ENCODE results near the gene KLF9.

KLF9 gene

DNA sequence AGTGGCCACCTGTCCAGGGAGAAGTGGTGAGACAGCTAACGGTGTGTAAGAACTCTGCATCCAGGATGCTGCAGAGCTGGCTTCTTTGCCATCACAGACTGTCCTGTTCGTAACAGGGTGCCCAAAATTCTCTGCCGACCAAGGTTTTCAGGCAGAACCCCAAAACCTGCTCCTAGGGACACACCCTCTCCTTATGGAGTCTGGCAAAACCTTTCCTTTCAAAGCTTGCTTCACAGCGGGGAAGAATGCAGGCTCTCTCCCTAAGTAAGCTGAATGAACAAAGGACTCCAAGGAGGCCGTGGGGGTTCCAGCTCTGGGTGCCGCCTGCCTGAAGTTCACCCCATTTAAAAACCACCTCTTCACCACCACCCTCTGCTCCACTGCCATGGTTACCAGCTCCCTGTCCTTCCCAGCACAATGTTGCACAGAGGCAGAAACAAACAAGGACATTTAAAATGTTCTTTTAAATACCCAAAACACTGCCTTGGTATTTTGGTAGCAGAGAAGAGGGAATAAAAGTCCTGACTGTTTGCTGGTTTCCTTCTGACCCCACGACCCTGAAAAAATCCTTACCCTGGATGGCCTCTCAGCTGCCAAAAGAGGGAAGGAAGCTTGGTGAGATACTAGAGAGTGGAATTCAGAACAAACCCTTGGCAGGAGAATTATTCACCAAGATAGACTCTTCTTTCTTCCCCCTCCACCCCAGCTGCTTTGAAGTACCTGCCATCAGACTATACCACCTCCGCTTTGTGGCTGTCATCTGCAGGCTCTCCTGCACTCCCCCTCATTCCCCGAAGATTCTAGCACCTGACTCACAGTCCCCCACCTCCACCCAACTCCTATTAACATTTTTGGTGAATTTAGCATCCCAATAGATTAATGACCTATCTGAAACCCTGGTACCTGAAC, 7.1 kb upstream of the KLF9 start:
- DNase-seq, result no peak

DNA sequence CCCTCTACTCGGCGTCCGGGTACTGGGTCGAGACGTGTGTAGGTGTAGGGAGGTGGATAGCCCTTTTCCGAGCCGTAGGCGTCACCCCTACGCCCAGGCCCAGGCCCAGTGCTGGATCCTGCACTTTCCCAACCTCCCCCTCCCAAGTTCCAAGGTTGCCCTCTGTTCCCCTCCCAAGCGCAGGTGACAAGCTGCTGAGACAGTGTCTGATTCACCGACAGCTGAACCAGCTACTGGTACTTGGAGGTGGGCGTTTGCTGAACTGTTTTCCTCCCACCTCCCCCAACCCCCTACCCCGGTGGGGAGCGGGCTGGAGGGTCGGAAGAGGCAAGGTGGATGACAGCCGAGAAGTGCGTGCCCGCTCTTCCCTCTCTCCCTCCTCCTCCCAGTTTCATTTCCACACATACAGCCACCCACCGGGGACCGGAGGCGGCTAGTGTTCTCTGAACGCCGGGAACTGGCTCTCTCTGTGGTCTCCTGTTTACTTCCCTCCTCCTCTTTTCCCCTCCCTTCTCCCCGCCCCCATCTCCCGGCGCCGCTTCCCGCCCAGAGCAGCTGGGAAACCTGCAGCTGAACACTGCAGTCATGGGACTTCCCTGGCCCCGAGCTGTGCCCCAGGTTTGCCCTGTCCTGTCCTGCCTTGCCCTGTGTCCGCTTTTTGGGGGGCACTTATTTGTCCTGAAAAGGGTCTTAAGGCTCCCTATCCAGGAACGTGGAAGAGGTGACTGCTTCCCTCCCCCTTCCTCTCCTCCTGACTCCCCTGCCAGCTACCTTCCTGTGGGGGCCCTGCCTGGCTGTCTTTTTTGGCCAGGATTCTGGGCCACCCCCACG, 6.2 kb upstream of the KLF9 start:
- DNase-seq, result peak; percentile 73 to 85

DNA sequence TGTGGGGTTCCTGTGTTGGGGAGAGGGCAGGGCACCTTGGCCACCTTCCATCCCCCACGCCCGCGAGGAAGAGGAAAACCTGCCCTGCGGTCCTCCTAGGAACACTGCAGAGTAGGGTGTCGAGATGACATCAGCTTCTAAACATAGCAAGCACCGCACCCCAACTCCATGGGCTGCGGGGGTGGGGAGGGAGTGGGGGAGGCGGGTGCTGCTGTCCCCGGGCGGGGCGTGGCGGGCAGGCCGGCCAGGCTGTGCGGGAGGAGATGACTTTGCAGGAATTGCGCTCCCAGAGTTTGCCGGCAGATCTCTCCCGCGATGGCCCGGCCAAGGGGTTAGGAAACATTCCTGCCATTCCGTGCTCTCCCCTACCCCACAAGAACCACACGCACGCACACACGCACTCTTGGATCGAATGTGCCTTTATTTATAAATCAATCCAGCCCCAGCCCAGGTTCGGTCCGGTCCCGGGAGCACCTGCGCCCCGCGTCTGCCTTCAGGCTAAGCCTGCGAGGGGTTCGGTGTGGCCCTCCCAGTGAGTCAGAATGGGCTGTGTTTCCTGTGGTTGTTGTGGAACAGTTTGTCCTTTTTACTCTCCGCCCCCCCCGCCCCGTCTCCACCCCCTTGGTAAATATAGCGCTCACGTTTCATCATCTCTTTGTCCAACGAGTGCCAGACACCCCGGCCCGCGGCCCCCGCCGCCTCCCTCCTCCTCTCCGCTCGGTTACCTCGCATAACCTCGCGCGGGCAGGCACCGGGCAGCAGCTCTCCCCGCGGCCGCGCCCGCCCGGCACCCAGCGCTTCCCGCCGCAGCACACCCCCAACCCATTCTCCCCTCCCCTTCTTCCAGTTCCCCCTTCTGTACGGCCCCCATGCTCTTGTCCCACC, 5.3 kb upstream of the KLF9 start:
- DNase-seq, result peak; percentile 88 to 92

DNA sequence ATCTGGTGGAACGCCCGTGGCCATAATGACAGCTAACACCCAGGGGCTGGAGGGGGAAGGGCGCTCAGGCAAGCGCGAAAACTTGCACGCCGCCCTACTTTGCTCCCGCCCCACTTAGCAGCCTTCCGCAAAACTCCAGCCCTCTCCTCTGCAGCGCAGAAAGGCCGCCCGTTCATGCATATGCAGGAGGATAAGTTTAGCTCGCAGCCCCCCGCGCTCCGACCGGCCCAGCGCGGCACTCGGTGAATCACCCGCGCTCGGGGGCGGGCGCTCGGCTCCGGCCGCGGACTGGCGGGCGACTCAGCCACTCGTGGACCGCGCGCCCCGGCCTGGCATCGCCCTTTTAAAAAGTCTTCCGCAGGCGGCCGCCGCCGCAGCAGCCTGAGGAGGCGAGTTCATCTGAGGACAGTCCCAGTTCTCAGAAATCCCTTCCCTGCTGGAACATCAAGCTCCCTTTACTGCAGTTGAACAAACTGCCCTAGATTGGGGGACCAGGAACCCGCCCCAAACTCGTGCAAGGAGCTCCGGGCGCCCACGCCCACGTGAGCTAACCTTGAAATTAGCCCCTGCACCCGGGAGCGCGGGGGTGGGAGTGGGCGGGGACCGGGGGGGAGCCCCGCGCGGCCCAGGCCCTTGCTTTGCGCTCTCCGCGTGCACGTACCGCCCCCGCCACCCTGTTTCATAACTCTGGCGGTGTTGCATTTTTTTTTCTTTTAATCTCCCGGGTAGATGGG, 4.5 kb upstream of the KLF9 start:
- peak; percentile 90 to 93 for DNase-seq

DNA sequence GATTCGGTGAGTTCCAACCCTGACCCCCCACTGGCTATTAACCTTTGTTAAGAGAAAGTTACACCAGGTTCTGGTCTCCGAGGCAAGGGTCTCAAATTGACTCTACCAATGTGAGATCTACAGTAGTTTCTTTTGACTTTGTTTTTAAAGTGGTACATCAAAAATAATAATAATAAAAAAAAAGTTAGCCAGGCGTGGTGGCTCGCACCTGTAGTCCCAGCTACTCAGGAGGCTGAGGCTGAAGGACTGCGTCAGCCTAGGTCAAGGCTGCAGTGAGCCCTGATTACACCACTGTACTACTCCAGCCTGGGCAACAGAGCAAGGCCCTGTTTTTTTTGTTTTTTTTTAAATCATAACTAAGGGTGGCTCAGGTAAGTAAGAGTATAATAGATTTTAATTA, 1.0 kb upstream of the KLF9 start:
- no peak for DNase-seq

DNA sequence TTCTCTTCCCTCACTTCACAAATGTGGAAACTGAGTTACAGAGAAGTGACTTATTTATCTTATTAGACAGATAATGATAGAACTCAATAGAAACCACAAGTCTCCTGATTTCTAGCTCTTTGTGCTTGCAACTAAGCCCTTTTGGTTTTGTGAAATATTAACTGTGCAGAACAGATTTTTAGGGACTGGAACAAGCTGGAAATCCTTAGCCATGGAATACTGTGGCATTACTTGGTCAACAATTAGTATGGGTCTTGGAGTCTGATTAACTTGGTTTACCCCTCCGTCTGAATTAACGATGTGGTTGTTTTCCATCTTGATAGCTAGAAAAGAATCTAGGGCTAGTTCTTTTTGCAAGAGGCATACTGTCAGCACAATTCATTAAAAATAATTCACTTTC, 584 bp upstream of the KLF9 start:
- no peak for DNase-seq

DNA sequence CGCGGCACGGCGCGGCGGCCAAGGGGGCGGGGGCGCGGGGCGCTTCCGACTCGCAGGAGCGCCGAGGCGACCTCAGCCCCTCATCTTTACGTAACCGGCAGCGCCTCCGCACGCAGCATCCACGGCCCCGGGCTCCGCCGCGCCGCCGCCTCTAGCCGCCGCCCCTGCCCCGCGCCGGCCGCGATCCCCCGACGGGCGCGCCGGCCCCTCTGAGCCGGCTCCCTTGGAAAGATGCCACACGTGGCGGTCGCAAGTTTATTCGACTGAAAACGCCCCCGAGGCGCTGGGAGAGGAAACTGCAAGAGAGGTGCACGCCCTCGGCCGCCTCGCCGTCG, 1.0 kb downstream of the KLF9 start:
- DNase-seq, result peak in 1 of 2 donors; percentile 53

DNA sequence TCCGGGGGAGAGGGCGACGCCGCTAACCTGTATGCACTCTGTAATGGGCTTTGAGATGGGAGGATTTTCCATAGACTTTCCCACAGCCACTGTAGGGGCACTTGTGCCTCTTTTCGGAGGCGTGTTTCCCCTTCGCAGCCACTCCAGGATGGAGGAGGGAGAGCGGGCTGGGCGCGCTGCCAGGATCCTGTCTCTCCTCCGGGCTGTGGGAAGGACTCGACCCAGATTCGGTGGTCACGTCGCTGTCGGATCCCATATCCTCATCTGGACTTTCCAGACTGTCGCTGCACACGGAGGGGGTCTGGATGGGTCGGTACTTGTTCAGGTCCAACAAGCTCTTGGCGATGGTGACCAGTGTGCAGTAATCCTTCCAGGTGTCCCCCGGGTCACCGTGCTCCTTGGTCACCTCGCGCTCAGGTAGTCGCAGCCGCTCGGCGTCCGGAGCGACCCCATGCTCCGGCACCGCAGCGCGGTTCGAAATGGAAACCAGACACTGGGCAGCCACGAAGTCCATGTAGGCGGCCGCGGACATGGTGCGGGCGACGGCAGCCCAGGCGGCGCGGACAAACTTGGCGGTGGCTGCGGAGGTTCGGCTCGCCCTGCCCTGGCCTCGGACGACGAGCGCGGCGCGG, 1.5 kb downstream of the KLF9 start:
- peak; percentile 76 to 81 for DNase-seq

DNA sequence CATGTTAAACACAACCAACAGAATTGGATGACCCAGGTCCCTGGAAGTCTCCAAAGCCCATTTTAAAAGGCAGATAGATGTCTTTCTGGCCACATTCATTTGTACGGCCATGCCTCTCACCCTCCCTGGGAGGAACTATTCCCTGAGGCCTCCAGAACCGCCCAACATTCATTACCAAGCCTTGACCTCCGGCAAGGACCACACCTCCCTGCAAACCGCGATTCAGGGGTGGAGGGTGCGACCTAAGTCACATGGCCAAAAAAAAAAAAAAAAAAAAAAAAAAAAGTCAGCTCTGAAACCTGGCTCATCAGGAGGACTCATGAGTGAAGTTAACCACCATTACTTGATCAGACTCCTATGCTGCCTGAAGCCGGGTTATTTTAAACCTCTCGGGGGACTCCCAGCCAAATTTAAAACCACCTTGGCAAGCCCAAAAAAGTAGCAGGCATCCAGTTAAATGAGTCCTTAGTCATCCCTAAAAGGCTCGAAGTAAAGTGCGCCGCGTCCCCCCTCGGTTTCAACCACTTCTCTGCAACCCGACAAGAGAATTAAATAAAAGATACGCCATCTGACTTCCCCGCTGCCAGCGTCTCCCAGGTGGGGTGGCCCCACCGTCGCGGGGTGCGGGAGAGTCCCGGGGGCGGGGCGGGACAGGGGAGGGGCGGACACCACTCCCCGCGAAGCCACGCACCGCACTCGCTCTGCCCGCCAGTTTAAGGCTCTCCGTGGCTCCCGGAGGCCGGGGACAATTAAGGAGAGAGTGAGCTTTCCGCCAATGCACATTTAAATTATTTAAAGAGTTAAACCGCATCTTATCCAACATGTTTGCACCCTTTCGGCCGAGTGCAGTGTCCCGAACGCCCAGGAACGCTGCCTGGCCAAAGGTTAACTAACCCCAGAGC, 2.3 kb downstream of the KLF9 start:
- DNase-seq, result peak; percentile 74 to 87

DNA sequence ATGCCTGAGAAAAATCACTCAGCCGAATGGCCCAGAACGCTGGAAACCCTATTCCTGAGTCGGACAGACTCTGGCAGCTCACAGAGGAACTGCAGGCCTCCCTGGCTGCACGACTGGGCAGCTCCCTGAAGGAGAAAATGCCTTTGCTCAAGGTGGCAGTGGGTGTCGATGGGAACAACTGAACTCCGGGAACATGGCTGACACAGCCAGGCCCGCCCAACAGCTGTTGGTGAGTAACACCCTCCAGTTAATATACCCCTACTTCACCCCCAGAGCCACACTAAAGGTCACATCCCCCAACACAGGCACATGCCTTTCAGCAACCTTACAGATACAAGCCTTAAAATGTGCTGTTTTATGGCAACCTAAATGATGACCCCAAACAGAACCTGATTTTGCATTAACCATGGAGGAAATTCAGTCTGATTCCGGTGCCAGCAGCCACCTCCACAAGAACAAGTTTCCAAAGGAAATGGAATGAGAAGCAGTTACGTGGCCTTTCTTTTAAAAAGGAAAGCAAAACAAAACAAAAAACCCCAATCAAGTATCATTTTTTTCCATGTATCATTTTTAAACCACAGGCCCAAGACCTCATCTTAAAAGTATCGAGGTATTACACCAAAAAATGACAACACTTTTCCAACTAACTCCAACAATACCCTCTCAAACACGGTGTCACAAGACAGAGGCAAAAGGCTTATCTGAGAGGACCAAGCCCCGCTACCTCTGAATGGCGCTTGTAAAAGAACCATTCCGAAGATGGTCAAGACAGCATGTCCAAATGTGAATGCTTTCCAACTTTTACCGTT, 3.1 kb downstream of the KLF9 start:
- peak; percentile 49 to 76 for DNase-seq

DNA sequence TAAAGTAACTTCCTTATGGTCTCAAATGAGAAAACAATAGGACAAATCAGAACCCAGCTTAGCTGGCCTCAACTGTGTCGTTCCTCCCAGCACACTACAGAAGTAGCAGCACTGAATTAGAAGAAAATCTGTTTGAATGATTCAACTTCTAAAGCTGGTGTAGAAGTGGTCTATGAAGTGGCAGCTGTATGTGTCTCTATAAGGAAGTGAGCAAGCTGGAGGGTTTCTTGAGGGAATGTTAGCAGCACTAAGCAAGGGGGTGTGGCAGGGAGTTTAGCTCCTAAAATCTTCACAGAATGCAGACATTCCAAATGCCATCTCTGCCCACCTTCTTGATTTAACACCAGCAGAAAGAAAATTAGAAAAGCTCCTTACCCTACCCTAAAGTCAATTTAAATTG, 4.1 kb downstream of the KLF9 start:
- DNase-seq, result peak; percentile 53 to 67

DNA sequence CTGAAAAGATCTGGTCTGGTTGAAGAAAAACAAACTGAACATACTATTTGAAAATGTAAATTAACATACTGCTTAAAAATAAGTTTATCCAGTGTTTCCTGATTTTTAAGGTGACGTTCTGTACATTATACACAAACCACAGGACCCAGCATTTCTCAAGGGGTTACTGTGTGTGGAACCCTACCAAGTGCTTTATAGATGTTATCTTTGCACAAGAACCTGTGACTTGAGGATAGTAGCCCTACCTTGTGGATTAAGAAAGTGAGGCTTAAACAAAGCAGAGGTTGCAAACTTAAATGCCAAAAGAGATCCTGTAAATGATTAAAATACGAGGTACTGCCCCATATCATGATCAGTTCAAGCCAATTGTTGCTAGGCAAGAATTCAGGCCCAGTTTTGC, 4.7 kb downstream of the KLF9 start:
- DNase-seq, result no peak

DNA sequence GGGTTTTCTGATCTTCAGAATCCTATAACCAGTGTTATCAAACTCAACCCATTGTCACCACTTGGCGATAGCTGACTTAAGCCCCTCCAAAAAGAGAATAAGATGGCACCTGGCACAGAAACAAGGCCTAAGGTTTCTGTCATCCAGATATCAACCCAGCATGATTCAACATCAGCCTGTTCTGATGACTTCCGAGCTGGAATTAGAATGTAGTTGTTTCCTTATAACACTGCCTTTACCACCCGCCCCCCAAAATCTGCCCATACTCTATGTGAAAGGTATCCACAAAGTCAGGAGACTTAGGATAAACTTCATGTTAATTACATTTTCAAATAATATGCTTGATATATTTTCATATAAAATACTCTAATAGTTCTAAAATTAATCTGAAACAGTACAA, 5.2 kb downstream of the KLF9 start:
- DNase-seq, result no peak

DNA sequence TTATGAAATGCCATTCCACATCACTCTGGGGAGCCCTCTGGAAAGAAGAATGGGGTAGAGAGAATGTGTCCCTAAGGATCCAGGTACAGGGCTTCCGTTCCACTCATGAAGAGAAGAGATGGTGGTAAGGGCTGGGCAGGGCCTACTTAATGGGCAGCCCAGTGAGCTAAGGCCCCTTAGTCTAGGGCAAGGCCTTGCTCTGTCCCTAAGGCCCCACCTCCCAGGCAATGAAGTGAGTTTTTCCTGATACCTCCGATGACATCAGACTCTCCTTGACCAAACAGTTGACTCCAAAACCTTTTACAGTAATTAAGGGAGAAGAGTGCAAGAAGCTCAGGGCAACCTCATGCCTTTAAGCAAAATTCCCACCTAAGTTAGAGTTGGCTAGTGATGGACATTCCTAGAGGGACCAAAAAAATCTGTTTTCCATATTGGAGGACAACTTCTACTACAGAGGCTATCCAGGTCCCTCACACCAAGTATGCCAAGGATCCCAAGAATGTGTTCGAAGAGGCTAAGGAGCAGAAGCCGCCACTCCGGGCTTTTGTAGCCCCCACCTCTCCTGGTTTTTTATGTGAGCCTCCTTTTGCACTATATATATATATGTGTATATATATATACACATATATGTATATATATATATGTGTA, 5.9 kb downstream of the KLF9 start:
- DNase-seq, result no peak

DNA sequence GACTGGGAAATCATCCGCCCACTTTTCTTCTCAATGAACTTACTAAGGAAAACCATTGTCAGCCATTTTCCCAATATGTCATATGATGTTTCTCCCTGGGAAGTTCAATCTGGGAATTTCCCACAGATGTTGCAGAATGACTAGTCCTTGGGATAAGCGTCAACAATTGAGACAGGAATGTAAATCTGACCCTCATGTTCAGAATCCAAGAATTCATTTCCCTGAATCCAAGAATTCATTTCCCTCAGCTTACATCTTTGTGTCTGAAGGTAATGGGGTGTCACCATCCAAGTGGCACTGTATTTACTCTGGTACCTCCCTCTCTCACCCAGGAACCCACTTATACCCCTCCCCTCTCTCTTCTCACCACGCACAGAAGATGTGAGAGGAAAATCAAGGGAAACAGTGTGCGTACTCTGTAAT, 7.4 kb downstream of the KLF9 start:
- DNase-seq, result peak; percentile 75 to 86

DNA sequence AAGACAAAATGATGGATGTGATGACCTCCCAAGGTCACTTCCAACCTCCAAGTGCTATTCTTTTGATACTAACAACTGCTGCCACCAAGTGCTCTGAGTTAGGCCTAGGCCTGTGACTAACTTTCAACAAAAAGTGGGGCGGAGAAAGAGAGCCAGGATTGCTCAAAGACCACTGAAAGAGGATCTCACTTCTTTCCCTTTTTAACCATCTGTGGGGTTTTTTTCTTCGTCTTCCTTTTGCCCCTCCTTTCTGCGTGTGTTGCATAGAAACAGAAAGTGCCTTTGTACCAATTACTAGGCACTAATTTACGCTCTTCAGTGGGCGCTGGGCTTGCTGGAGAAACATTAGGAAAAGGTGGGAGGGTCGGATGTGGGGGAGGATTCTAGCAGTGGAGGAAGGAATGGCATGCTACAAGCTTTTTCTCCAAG, 8.0 kb downstream of the KLF9 start:
- peak; percentile 94 to 97 for DNase-seq

DNA sequence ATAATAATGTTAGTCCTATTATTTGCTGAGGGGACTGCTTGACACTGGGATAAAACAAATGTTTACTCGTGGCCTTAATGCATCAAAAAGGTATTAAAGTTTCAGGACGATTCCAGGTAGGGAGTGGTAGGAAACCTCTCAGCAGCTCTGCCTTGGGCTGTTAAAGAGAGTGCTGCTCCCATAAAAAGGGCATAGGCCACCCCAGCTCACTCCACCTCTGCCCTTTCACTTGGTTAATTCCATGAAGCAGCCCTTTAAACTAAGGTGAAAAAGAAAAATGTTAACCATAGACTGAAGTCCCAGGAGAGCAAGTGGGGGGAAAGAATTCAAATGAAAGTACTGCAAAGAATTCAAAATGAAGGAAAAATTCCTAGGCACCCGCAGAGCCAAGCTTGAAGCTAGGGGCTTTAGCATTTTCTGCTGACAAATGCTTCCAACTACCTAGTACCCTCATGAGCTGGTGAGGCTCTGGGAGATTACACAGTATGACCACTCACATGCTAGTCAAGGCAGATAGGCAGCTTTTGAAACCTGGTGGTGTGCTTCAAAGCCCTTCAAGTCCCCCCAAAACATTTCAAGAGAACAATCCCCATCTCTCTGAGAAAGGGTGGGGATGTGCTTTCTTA, 8.5 kb downstream of the KLF9 start:
- DNase-seq, result no peak

DNA sequence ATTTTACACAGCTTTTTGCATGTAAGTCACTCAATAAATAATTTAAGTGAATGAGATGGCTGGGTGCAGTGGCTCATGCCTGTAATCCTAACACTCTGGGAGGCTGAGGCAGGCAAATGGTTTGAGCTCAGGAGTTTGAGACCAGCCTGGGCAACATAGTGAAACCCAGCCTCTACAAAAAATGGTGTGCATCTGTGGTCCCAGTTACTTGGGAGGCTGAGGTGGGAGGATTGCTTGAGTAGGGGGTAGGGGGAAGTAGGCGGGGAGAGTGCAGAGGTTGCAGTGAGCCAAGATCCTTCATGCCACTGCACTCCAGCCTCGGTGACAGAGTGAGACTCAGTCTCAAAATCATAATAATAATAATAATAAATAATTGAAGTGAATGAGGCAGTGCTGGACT, 10.2 kb downstream of the KLF9 start:
- DNase-seq, result no peak

DNA sequence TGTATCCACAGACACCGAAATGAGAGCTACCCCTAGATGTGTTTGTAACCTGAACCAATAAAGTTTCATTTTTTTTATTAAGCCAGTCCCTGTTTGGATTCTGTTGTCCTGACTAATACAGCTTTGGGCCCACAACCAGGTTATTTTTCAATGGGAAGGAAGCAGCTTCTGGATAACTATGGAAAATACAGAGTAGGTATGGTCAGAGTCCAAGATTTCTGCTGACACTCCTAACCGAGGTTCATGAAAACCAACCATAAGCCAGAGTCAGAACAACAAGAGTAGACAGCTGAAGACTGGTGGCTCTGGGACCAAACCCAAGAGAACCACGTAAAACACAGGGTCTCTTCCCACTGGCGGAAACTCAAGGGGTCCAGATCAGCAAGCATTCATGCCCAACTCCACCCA, 10.8 kb downstream of the KLF9 start:
- no peak for DNase-seq

Measured in inflammatory macrophage treated with lipopolysaccharide for 1 hour (primary cell).